Suprapubic skin (tissue), 4 donors: ENCODE measurements around the gene SRRM2. TPM values are rescaled to one million over a fixed set of nuclear protein-coding genes. Genes with fewer than 3 reads are reported as not detected.

Experiments used
- DNase-seq, 2 donors: peaks; one replicate each; pipeline ENCODE4 v3.0.0-alpha.2; 2019; ENCODE audit warnings: low spot score in 2 of 2
- H3K27ac ChIP-seq: fragments of 200-600 bp; sonication (generic); one replicate; pipeline ENCODE4 v1.5.1; 2019
- H3K27me3 ChIP-seq: fragments of 200-600 bp; sonication (generic); one replicate; pipeline ENCODE4 v1.5.1; 2019
- H3K36me3 ChIP-seq: fragments of 200-600 bp; sonication (generic); one replicate; pipeline ENCODE4 v1.5.1; 2019
- H3K4me1 ChIP-seq: fragments of 200-600 bp; sonication (generic); one replicate; pipeline ENCODE4 v1.5.1; 2019
- H3K4me3 ChIP-seq: fragments of 200-600 bp; sonication (generic); one replicate; pipeline ENCODE4 v1.5.1; 2019; ENCODE audit warnings: mild to moderate bottlenecking
- H3K9me3 ChIP-seq: fragments of 200-600 bp; sonication (generic); one replicate; pipeline ENCODE4 v1.5.1; 2019
- EP300 ChIP-seq: sonication (generic); formaldehyde crosslinking; IDR thresholded peaks from one replicate; pipeline ENCODE4 v1.6.1; 2017; ENCODE audit warnings: antibody characterized with exemption
- POLR2A ChIP-seq, 2 donors: fragments of 450-650 bp; IDR thresholded peaks; one replicate each; pipeline ENCODE4 v1.6.1; 2017; ENCODE audit warnings: antibody characterized with exemption in 2 of 2, mild to moderate bottlenecking in 2 of 2, moderate library complexity in 2 of 2
- POLR2AphosphoS5 ChIP-seq, 3 donors: sonication (generic); formaldehyde crosslinking; IDR thresholded peaks; one replicate each; pipeline ENCODE4 v1.6.1; 2017; ENCODE audit warnings: antibody characterized with exemption in 3 of 3
- WGBS: methylation state at CpG from one replicate; pipeline ENCODE4 v1.1.5; 2018; 5-methylcytosine and 5-hydroxymethylcytosine counted together
- total RNA-seq, 4 donors: library from RNA; depleted of rRNA; stranded (reverse); fragments of >200 nt; gene quantifications; one replicate each; pipeline ENCODE4 v1.1.0, GENCODE V29; 2016
- TF ChIP-seq, protein P1 (sequence below), 2 donors: fragments of 200-600 bp in 1 of 2; fragments of 450-650 bp in 1 of 2; sonication (generic) in 1 of 2; IDR thresholded peaks; one replicate each; pipeline ENCODE4 v1.5.1; 2016 to 2019; ENCODE audit warnings: antibody characterized with exemption in 2 of 2, mild to moderate bottlenecking in 1 of 2, moderate library complexity in 1 of 2

SRRM2 gene
- total RNA-seq, 4 donors from 2014 or later: 484 to 1,595 (median 654) TPM

- TF ChIP-seq EP300: no peak
- TF ChIP-seq POLR2A (IDR thresholded peaks at IDR 0.05): no peak
- TF ChIP-seq POLR2AphosphoS5 (IDR thresholded peaks at IDR 0.05): no peak
- TF ChIP-seq, protein P1, sequence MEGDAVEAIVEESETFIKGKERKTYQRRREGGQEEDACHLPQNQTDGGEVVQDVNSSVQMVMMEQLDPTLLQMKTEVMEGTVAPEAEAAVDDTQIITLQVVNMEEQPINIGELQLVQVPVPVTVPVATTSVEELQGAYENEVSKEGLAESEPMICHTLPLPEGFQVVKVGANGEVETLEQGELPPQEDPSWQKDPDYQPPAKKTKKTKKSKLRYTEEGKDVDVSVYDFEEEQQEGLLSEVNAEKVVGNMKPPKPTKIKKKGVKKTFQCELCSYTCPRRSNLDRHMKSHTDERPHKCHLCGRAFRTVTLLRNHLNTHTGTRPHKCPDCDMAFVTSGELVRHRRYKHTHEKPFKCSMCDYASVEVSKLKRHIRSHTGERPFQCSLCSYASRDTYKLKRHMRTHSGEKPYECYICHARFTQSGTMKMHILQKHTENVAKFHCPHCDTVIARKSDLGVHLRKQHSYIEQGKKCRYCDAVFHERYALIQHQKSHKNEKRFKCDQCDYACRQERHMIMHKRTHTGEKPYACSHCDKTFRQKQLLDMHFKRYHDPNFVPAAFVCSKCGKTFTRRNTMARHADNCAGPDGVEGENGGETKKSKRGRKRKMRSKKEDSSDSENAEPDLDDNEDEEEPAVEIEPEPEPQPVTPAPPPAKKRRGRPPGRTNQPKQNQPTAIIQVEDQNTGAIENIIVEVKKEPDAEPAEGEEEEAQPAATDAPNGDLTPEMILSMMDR (IDR thresholded peaks at IDR 0.05): no peak
- peaks cover 24% of the 10 kb centered on the region for H3K27me3 ChIP-seq
- H3K4me1 ChIP-seq: no peaks in the 10 kb centered on the region
- H3K4me3 ChIP-seq: no peak overlapping the region
- H3K36me3 ChIP-seq: no peaks in the 10 kb centered on the region
- H3K27ac ChIP-seq: no peak overlapping the region
- no peak for DNase-seq
- WGBS: 81% methylated on average over 6 of the region's 7 CpGs
- H3K9me3 ChIP-seq: no peaks in the 10 kb centered on the region
Measured at GRCh38 chr16:2737895-2738418, 14.5 kb upstream of the SRRM2 start.

DNA sequence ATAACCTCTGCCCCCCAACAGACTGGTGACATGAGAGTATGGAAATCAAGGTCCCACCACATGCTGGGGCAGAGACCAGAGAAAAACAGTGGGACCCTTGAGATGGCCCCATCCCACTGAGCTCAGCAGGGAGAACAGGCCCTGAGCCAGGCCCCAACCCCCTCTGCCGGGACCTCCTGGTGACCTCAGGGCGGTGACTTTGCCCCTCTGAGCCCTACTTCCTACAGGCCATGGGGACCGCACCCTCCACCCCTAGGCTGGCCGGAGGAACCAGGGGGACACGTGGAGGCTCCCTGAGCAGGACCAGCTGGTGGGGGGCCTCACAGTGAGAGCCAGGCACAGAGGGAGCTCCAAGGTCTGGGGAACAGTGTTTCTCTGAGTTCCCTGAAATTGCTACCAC is 13.8 kb upstream of the SRRM2 start:
- H3K27me3 ChIP-seq: peaks cover 24% of the 10 kb centered on the region
- no peak overlapping the region for H3K4me3 ChIP-seq
- TF ChIP-seq POLR2AphosphoS5 (IDR thresholded peaks at IDR 0.05): no peak
- TF ChIP-seq, protein P1 (IDR thresholded peaks at IDR 0.05): no peak
- TF ChIP-seq POLR2A (IDR thresholded peaks at IDR 0.05): no peak
- TF ChIP-seq EP300: no peak
- 80% methylated on average over 2 of the region's 5 CpGs for WGBS
- no peak for DNase-seq
- H3K9me3 ChIP-seq: no peaks in the 10 kb centered on the region
- no peak overlapping the region for H3K27ac ChIP-seq
- no peaks in the 10 kb centered on the region for H3K4me1 ChIP-seq
- no peaks in the 10 kb centered on the region for H3K36me3 ChIP-seq

DNA sequence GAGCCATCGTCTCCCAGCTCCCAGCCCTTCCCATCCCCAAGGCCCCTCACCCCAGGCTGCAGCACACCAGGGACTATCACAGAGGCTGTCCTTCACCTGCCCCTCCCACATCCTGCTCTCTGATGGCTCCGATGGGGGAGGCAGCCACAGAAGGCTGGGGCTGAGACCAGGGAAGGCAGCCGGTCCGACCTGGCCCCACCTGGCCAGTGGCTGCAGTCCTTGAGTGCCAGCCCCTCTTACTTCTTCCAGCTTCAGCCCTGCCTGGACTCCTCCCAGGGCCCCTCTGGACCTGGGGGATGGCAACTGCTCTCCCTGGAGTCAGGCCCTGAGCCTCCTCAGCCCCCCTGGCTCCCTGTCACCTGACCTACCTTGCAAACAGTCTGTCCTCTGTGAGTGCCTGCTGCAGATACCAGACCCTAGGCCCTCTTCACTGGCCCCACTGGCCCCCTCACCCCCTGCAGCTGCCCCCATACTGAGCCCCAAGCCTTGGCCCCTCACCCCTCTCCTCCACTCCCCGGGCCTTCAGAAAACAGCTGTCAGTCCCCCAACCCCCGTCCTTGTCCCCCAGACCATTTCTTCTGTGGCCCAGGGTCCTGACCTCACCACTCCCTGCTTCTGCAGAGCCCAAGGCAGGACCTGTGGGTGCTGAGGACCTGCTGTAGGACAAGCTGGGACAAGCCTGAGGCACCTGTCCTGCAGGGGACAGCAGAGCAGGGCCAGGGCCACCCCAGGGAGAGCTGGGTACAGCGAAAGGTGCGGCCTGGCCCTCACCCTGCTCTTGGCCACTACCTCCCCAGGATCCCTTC is 12.6 kb upstream of the SRRM2 start:
- no peaks in the 10 kb centered on the region for H3K4me1 ChIP-seq
- H3K9me3 ChIP-seq: no peaks in the 10 kb centered on the region
- no peak for DNase-seq
- WGBS: 78% methylated on average over 6 of the region's 8 CpGs
- H3K27ac ChIP-seq: no peak overlapping the region
- no peak overlapping the region for H3K4me3 ChIP-seq
- no peaks in the 10 kb centered on the region for H3K36me3 ChIP-seq
- no peak for TF ChIP-seq EP300
- no peak for TF ChIP-seq POLR2A (IDR thresholded peaks at IDR 0.05)
- TF ChIP-seq, protein P1 (IDR thresholded peaks at IDR 0.05): no peak
- TF ChIP-seq POLR2AphosphoS5 (IDR thresholded peaks at IDR 0.05): no peak
- peaks cover 24% of the 10 kb centered on the region for H3K27me3 ChIP-seq

DNA sequence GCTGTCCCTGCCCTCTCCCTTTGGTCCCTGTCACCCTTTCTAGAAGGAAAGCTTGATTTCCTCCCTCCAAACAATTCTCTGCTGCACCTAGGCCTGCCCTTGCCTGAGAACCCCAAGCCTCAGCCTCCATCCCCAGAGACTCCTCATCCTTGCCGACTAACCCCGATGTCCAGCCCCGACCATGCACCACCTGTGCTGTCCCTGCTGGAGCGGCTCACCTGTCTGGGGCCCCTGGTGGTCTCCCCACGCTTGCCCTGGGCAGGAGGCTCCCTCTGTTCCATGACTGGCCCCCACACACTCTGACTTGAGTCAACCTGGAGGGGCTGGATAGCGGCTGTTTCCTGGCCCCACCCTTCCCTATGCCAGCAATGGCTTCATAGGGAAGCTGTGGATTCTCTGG is 12.0 kb upstream of the SRRM2 start:
- no peak overlapping the region for H3K27ac ChIP-seq
- H3K9me3 ChIP-seq: no peaks in the 10 kb centered on the region
- WGBS: 90% methylated on average over 6 of the region's 6 CpGs
- no peak overlapping the region for H3K4me3 ChIP-seq
- no peak for TF ChIP-seq EP300
- no peak for TF ChIP-seq POLR2AphosphoS5 (IDR thresholded peaks at IDR 0.05)
- TF ChIP-seq POLR2A (IDR thresholded peaks at IDR 0.05): no peak
- TF ChIP-seq, protein P1 (IDR thresholded peaks at IDR 0.05): no peak
- DNase-seq: no peak
- H3K4me1 ChIP-seq: no peaks in the 10 kb centered on the region
- peaks cover 24% of the 10 kb centered on the region for H3K27me3 ChIP-seq
- no peaks in the 10 kb centered on the region for H3K36me3 ChIP-seq

GRCh38 chr16:2741168-2741567 is 11.3 kb upstream of the SRRM2 start:
- H3K4me1 ChIP-seq: no peaks in the 10 kb centered on the region
- WGBS: 100% methylated on average over 1 of the region's 4 CpGs
- peaks cover 24% of the 10 kb centered on the region for H3K27me3 ChIP-seq
- H3K36me3 ChIP-seq: no peaks in the 10 kb centered on the region
- no peak for DNase-seq
- no peak overlapping the region for H3K27ac ChIP-seq
- TF ChIP-seq POLR2A (IDR thresholded peaks at IDR 0.05) (no peak), POLR2AphosphoS5 (IDR thresholded peaks at IDR 0.05) (no peak), EP300 (no peak)
- TF ChIP-seq, protein P1 (IDR thresholded peaks at IDR 0.05): no peak
- no peaks in the 10 kb centered on the region for H3K9me3 ChIP-seq
- no peak overlapping the region for H3K4me3 ChIP-seq
